Activated CD4-positive, CD25-positive, alpha-beta regulatory T cell treated with anti-CD3 and anti-CD28 coated beads, Interleukin-2, amount 50 U/mL, for 24 hours (primary cell): ENCODE data around the gene HEXB.
"Not testable (repeated sequence)": the region's sequence is repeated elsewhere in the genome, so short reads cannot be mapped to it uniquely, and the experiment has no call there.

Experiments used
- ATAC-seq, 2 donors: fragments of 150-1000 bp; cut with Tn5 transposase; one replicate each; pipeline ENCODE4 v1.10.0; 2021; ENCODE audit warnings: mild to moderate bottlenecking in 1 of 2, moderate library complexity in 1 of 2

HEXB gene

GRCh38 chr5:74660140-74660539 is 24.9 kb upstream of the HEXB start:
- no peak for ATAC-seq

- no peak for ATAC-seq
These were observed 24.2 kb upstream of the HEXB start for GRCh38 chr5:74660873-74661272.

- ATAC-seq, result no peak
These were observed 20.5 kb upstream of the HEXB start for GRCh38 chr5:74664551-74664950.

GRCh38 chr5:74665273-74665672 is 19.8 kb upstream of the HEXB start:
- ATAC-seq, result no peak

- ATAC-seq, result no peak
These were observed 19.2 kb upstream of the HEXB start for GRCh38 chr5:74665816-74666215.

DNA sequence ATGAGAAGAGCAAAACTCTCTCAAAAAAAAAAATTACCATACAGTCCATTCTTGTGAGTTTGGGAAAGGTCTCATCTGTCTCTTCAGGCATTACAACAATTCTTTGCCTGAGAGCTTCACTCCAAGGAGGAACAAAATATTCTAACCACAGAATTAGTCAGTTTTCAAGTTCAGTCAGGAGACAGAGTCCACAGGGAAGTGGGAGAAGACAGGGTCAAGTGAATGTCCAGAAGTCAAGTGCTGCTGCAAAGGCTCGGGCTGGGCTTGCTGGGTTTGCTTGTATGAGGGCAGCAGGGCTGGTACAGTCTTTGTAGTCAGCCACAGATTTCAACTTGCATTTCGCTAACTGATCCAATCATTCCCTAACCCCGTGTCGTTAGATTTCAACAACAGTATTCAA is 17.6 kb upstream of the HEXB start:
- no peak for ATAC-seq

DNA sequence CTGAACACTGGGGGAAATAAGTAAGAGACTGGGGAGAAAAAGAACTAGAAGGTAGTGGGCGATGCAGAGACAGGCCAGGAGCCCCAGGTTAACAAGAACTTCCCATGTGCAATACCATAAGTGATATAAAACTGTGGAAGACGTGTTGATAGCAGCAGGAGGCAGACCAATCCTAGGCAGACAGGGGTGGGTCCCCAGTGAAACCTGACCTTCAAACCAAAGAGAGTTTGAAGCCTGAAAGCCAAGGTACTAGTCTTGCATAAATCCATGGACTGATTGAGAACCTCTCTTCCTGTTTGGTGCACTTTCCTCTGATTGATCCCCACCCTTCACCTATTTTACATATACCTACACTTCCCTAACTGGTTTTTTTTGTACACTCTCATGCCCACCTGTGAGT is 15.2 kb upstream of the HEXB start:
- no peak for ATAC-seq

GRCh38 chr5:74670396-74671038 is 14.5 kb upstream of the HEXB start:
- no peak for ATAC-seq

DNA sequence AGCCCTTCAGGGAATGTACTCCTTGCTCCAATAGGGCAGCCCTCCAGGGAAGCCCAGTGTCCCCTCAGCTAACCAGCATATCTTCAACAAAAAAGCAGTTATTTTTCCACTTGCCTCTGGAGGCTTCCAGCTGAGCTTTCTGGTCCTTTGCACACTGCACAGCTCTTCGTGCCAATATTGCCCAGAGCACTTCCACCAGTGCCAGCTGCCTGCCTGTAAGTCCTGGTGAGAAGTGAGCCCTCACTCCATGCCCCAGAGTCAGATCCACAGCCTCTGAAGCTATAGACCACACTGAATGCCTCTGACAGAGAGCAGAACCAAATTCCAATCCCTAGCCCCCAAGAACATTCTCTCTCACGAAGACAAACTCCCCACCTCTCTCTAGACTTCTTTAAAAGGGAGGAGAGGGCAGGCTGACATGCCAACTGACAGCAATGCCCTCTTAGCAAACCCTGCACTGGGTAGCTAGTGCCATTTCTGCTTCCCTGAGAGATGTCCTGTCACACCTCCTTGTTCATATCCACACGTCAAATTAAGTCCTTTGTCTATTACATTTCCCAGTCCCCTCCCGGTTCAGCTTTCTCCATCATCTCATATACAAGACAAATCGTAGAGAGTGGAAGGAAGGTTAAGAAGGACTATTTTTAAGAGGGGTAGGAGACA is 12.7 kb upstream of the HEXB start:
- ATAC-seq, result no peak

DNA sequence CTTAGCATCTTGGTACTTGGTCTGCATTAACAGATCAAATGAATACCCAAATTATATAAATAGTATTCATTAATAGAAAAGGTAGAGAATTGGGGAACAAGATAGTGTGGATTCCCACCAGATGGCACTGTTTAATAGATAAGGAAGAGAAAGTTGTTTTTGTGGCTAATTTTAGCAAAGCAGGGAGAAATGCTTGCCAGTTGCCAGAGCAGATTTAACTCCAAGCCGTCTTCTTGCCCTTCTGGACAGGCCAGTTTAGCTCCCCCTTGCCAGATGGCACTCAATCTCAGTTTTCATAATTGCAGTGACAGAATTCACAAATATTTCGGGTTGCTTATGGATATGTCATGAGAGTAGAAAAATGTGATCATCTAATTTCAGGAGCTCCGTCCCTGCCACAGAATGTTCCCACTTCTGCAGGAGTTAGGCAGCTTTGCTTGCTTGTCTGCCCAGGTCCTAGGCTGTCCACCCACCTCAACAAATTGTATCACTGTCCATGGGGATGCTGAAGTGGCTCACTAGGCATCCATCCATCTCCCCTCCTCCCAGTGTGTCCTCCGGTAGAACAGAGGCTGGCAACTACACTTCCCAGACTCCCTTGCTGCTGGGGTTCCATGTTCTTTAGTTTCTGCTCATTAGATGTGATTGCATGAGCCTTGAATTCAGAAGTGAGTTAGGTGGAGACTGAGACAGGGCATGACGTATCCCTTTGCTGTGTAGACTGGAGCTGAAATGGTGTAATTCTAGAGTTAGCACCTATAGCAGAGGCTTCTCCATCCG is 11.8 kb upstream of the HEXB start:
- ATAC-seq, result no peak

- ATAC-seq, result not testable (repeated sequence)
These were observed 8.6 kb upstream of the HEXB start for GRCh38 chr5:74676466-74676865.

- not testable (repeated sequence) for ATAC-seq
These were observed 6.9 kb upstream of the HEXB start for GRCh38 chr5:74678123-74678522.

DNA sequence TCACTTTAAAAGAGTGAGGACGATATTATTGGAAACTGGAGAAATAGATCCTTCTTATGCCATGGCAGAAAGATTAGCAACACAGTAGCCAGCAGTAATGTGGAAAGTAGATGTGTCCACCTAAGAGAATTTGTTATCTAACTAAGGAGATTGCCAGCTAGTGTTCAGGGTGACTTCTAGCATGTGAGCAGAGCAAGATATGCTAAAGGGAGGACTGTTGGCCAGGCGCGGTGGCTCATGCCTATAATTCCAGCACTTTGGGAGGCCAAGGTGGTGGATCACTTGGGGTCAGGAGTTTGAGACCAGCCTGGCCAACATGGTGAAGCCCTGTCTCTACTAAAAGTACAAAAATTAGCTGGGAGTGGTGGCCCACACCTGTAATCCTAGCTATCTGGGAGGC is 5.7 kb upstream of the HEXB start:
- not testable (repeated sequence) for ATAC-seq

DNA sequence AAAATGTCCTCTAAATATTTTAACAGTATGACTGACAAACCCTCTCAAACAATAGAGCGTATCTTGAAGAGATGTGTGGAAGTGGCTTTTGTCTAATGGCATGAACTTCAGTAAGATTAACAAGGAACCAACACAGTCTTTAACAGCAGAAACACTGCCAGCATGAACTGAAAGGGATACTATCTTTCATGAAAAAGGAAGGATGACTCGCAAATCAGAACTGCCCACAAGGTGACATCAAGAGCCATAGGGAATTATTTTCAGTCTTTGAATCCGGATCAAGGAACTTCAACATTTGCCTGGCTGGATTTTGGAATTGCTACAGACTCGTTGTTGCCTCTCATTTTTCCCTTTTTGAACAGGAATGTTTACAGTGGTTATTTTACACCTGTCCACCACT is 5.1 kb upstream of the HEXB start:
- ATAC-seq, result no peak

GRCh38 chr5:74685979-74686631 is 1.1 kb downstream of the HEXB start:
- no peak for ATAC-seq

DNA sequence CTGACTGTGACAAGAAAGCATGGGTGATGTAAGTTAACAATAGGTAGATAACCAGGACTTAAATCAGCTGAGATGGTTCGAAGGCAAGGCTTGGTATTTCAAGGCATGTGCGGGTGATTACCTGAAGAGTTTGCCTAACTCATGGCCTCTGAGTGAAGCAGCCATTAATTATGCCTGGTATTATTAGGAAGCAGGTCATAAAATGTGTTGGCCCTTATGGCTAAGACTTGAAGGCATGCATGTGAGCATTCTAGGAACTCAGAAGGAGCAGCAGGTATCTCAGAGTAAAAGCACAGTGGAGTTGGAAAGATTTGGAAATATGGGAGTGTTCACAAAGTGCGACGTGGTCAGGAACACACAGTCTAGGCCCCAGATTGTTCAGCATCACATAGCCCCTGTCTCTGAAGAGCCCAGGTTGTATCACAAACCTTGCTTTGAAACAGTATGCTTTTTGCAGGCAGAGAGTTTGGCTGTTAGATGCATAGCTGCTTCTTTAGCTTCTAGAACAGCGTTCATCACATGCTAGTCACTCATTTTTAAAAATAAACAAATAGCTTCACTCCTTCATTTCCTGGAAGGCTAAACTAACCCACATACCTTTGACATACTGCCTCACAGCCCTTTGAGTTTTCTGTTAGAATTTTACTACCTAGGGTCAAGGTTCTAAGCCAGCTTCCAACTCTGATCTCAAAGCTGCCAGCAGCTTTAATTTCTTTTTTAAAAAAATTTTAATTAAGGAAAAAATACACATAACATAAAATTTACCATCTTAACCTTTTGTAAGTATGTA is 2.1 kb downstream of the HEXB start:
- ATAC-seq, result no peak

- ATAC-seq, result no peak
These were observed 8.2 kb downstream of the HEXB start for GRCh38 chr5:74693191-74693590.

DNA sequence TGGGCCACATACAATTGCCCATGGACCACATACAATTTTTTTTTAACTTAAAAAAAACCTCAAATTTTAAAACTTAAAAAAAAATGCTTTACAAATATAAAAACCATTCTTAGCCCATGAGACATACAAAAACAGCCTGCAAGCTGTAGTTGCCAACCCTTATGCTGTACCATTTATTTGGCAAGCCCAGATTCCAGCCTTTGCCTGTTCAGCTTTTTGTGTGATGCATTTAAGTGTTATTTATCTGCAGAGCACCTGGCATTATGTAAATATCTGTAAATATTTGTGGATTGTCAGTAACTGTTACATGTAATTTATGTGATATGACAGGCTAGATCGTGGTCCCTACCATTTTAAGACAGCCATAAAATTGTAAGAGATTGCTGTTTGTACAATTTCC is 32.6 kb downstream of the HEXB start:
- ATAC-seq, result no peak

- ATAC-seq, result no peak
These were observed 37.2 kb downstream of the HEXB start for GRCh38 chr5:74722271-74722670.

- ATAC-seq, result no peak
These were observed 40.3 kb downstream of the HEXB start for GRCh38 chr5:74725331-74725730.

- no peak for ATAC-seq
These were observed 51.7 kb downstream of the HEXB start for GRCh38 chr5:74736759-74737158.

DNA sequence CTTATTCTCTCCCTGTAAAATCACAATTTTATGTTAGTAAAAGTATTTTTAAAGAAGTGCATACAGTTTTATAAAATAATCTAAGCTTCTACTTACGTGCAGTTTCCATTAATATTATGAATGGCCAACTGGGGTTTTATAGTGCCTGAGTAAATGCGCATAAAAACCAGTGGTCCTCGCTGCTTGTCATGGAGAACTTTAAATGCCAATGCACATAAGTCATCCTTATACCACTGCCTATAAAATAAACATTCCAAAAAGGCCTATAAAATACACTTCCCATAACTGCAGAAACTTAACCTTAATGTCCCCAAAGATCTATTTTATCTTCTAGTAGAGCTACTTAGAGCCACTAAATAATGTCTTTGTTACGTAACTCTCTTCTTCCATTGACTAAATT is 53.4 kb downstream of the HEXB start:
- no peak for ATAC-seq

- not testable (repeated sequence) for ATAC-seq
These were observed 63.7 kb downstream of the HEXB start for GRCh38 chr5:74748742-74749141.
